ENCODE measurements around the gene CSTF2T. TPM values are rescaled to one million over a fixed set of nuclear protein-coding genes. Genes with fewer than 3 reads are reported as not detected.

The CSTF2T gene
- total RNA-seq = 10 to 100 TPM; 22.4 to 25.6 TPM

GRCh38 chr10:51699475-51700227, at the start of gene CSTF2T:
Gene CSTF2T (minus strand): TSS chr10:51699595. CDS start chr10:51699549, 46 bp downstream.

